GM20431 (cell line): ENCODE results near the gene PAOX.
"Not testable (repeated sequence)": the region's sequence is repeated elsewhere in the genome, so short reads cannot be mapped to it uniquely, and the experiment has no call there.

ENCODE experiments used
- in situ Hi-C: fragments of 300-500 bp; cut with MseI, MboI; formaldehyde crosslinking; loops from one replicate; pipeline ENCODE4 v1.15.0; 2020; ENCODE audit warnings: low sequenced_read_pairs; ENCODE audit not compliant: unreplicated experiment

The PAOX gene

DNA sequence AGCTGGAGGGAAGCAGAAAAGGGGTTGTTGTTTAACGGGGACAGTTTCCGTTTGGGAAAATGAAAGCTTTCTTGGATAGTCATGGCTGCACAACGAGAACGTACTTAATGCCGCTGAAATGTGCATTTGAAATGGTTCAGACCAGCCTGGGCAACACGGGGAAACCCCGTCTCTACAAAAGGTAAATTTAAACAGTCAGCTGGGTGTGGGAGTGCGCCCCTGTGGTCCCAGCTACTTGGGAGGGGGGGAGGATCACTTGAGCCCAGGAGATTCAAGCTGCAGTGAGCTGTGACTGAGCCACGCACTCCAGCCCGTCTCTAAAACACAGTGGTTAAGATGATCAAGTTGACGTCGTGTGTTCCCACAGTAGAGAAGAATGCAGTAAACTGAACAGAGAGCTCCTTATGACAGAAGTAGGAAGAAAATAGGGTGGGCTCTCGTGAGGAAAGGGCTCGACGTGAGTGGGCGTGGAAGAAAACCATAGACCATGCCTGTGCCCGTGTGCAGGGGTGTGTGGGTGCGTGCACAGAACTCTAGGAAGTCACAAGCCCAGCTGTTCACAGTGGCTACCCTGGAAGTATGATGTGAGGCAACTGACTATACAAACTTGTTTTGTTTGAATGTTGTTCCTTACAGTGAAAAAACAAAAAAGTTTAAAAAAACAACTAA lies 17.2 kb upstream of the PAOX start:
- in situ Hi-C loops = no loop called here

DNA sequence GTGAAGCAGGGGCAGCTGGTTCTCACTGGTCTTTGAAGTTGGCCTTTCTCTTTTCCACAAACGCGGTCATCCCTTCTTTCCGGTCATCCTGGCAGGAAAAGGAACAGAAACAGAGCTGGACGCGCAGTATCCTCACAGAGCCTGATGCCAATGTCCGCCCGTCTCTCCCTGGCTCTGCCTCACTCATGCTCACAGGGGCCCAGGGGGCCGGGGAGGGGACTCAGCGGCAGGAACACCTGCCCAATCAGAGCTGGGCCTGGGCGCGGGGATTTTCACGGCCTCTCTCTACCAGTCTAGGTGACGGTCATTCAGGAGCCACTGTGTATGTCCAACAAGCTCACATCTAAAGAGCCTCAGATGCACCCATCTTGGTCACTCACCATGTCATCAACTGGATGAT lies 16.2 kb upstream of the PAOX start:
- in situ Hi-C loops = no loop called here

- in situ Hi-C loops = no loop called here
Measured at GRCh38 chr10:133364645-133365431, 14.2 kb upstream of the PAOX start.

- in situ Hi-C loops = no loop called here
Measured at GRCh38 chr10:133365461-133366129, 13.5 kb upstream of the PAOX start.

DNA sequence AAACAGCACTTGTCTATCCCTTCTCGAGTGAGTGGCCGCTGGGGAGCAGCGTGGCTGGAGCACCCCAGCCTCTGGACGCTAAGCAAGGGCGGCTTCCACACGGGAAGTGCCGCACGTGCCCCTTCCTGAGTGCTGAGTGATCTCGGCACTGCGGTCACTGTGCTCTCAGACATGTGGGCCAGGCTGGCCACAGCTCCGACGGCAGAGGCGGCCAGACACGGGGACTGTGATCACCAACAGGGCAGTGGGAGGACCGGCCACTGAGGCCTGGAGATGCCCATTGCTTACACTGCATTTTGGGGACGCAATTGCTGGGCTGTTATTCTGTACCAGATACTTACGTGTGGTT lies 13.0 kb upstream of the PAOX start:
- in situ Hi-C loops = no loop called here

- in situ Hi-C loops = no loop called here
Measured at GRCh38 chr10:133366751-133367150, 12.3 kb upstream of the PAOX start.

DNA sequence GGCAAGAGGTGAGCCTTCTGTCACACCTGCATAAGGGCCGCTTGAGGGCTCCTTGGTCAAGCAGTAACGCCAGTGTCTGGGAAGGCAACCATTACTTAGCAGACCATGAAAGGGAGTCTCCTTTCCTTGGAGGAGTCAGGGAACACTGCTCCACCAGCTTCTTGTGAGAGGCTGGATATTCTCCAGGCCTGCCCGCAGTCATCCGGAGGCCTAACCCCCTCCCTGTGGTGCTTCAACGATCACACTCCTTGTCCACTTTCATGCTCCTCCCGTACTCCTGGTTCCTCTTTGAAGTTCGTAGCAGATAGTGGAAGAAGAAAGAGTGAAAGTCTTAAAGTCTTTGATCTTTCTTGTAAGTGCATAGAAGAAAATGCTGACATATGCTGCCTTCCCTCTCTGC lies 11.6 kb upstream of the PAOX start:
- in situ Hi-C loops = not testable (repeated sequence)

DNA sequence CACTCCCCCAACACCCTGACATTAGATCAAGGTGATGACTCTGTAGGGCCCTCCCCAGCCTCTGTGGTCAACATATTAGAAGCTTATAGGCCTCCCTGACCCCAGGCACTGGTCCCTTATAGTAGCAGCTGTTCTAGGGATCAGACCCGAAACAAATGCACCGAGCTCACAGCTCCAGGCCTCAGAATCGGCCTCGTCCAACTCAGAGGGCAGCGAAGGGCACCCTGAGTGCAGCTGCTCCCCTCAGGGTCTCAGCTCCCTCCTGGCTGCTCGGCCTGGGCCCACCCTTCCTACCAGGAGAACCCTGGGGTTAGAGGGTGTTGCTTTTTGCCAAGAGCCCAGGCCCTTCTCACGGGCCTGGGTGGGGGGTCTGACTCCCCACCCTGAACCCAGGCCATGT lies 10.9 kb upstream of the PAOX start:
- in situ Hi-C loops = no loop called here

GRCh38 chr10:133370030-133370786 lies 8.9 kb upstream of the PAOX start:
- in situ Hi-C loops = no loop called here

DNA sequence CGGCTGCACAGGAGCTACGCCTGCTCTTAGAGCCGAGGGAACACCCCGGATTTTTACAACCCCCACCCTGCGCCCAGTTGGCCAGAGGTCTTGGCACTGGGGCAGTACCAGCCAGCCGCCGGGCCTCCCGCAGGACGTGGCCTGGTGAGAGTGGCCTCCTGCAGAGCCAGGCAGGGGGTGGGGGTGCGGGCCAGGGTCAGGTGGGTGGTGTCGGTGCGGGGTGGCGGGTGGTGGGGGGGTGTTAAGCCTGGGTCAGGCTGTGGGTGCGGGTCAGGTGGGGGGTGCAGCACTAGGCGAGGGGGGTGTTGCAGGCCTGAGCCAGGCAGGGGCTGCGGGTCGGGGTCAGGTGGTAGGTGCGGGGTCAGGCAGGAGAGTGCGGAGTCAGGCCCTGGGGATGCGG lies 6.6 kb upstream of the PAOX start:
- in situ Hi-C loops = no loop called here

DNA sequence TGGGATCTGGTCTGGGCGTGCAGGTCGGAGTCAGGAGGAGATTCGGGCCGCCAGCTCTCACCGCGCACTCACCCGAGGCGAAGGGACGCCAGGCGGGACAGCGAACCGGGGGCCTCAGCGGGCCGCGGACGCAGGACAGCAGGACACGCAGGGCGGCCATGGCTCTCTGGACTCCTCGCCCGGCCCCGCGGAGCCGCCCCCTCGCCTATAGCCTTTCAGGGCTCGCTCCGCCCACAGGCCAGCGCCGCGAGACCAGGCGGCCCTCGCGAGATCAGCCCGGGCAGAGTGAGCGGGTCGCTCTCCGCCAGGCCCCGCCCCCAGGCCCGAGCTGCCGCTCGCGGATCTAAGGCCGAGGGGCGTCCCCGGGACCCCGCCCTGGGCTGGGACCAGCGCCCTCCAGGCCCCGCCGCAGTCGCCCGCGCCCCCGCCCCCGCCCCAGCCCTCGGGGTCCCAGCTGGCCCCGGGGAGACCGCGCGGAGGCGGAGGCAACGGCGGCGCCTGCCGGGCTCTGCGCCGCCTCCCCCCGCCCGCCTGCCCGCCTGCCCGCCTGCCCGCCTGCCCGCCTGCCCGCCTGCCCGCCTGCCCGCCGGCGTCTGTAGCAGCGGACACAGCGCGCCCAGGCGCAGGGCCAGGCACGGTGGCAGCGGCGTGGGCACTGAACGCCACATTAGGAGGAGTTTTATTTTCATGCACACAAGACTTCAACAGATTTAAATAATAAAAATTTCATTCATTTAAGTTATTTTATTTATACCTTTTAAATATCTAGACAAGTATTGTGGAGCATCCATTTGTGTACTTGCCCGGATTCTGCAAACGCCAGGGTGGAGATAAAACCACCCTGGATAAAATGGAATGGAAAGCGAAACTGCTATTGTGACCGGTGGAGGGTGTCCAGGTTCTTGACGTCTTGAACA lies 5.6 kb upstream of the PAOX start, which contains the start of gene ECHS1:
TSS of gene ECHS1 (minus strand) at position 181 of the 917 bp plus-strand sequence. CDS start at position 160, 21 bp downstream.
- in situ Hi-C loops = no loop called here

GRCh38 chr10:133375357-133376115 lies 3.5 kb upstream of the PAOX start:
- in situ Hi-C loops = no loop called here

GRCh38 chr10:133376183-133376582 lies 2.9 kb upstream of the PAOX start:
- in situ Hi-C loops = not testable (repeated sequence)

DNA sequence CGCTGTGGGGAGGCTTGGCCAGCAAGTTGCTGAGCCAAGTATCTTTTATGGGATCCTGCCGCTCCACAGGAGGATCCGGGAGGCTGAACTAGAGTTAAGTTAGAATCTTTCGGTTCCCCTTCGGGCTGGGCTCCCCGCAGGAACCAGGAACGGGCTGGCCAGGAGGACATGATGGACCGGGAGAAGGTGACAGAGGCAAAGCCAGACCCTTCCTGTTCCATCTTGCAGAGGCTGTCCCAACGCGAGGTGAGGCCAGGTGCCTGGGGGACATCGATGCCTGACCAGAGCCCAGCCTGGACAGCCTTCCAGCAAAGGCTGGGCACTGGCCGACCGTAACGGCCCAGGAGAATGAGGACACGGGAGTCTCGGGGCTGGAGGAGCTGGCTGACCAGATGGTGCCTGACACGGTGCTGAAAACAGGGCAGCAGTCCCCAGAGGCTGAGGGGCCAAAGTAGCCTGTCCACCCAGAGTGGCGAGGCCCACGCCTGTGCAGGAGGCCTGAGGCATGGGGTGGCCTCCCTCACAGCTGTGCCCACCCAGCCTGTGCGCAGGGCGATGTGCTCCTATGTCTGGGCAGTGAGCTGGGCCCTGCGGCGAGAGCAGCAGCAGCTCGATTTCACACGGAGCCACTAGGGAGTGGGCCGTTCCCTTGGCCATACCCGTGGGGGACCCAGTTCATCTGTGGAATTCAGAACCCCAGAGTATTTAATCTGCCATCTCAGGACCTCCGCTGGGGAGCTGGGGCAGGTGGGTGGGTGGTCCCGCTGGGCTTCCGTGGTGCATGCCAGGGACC lies 1.8 kb upstream of the PAOX start:
- in situ Hi-C loops = no loop called here

GRCh38 chr10:133377818-133378250 lies 1.2 kb upstream of the PAOX start:
- in situ Hi-C loops = no loop called here

GRCh38 chr10:133378251-133379096 lies 588 bp upstream of the PAOX start:
- in situ Hi-C loops = no loop called here
